Right forelimb (tissue), 1 donor: Measurements from ENCODE around the gene FBXO34.

Experiments used
- DNase-seq: peaks from one replicate; pipeline ENCODE4 v3.0.0-alpha.2; 2018

Gene FBXO34

GRCh38 chr14:55384536-55384935 is 113.3 kb downstream of the FBXO34 start:
- no peak for DNase-seq

- DNase-seq = no peak
Measured at GRCh38 chr14:55386037-55386808, 115.0 kb downstream of the FBXO34 start.

GRCh38 chr14:55387121-55387520 is 115.9 kb downstream of the FBXO34 start:
- DNase-seq = no peak

GRCh38 chr14:55388160-55388559 is 116.9 kb downstream of the FBXO34 start:
- no peak for DNase-seq

GRCh38 chr14:55389330-55389729 is 118.1 kb downstream of the FBXO34 start:
- DNase-seq = no peak

- DNase-seq = no peak
Measured at GRCh38 chr14:55398679-55399078, 127.5 kb downstream of the FBXO34 start.

GRCh38 chr14:55399183-55399582 is 128.0 kb downstream of the FBXO34 start:
- DNase-seq = no peak

GRCh38 chr14:55399852-55400251 is 128.6 kb downstream of the FBXO34 start:
- DNase-seq = no peak

GRCh38 chr14:55401751-55402150 is 130.5 kb downstream of the FBXO34 start:
- DNase-seq = no peak
